Astrocyte (in vitro differentiated cells and primary cell): ENCODE results near the gene BMPR1A. TPM values are rescaled to one million over a fixed set of nuclear protein-coding genes. Genes with fewer than 3 reads are reported as not detected.

ENCODE experiments used
- DNase-seq: peaks from one replicate; pipeline ENCODE4 v3.0.0-alpha.2; 2010; ENCODE audit warnings: low read depth
- FAIRE-seq: peaks from 2 replicates; lab custom pipeline; 2011; peaks lifted over from hg19 to GRCh38; lab: Jason Lieb, UNC
- H2AFZ ChIP-seq: 2 replicates; pipeline ENCODE4 v1.6.0; 2012; ENCODE audit warnings: low read depth, low read length, inconsistent platforms
- H3K27ac ChIP-seq: 2 replicates; pipeline ENCODE4 v1.5.1; 2011; ENCODE audit warnings: low read depth, low read length, inconsistent platforms
- H3K27me3 ChIP-seq: 2 replicates; pipeline ENCODE4 v1.6.0; 2011; ENCODE audit warnings: low read length, inconsistent platforms; ENCODE audit not compliant: insufficient read depth
- H3K36me3 ChIP-seq: 2 replicates; pipeline ENCODE4 v1.5.1; 2011; ENCODE audit warnings: low read length, inconsistent platforms; ENCODE audit not compliant: insufficient read depth
- H3K4me1 ChIP-seq: 2 replicates; pipeline ENCODE4 v1.5.1; 2011; ENCODE audit warnings: low read length, inconsistent platforms; ENCODE audit not compliant: insufficient read depth
- H3K4me2 ChIP-seq: 2 replicates; pipeline ENCODE4 v1.6.0; 2012; ENCODE audit warnings: low read length, inconsistent platforms
- H3K4me3 ChIP-seq: 2 replicates; pipeline ENCODE4 v1.5.1; 2011; ENCODE audit warnings: low read depth, mild to moderate bottlenecking, low read length, inconsistent platforms; ENCODE audit not compliant: insufficient read depth
- H3K79me2 ChIP-seq: 2 replicates; pipeline ENCODE4 v1.6.0; 2012; ENCODE audit warnings: mild to moderate bottlenecking, low read length, inconsistent platforms; ENCODE audit not compliant: insufficient read depth
- H3K9ac ChIP-seq: 2 replicates; pipeline ENCODE4 v1.6.0; 2012; ENCODE audit warnings: mild to moderate bottlenecking, low read length, inconsistent platforms
- H3K9me3 ChIP-seq: 2 replicates; pipeline ENCODE4 v1.5.1; 2012; ENCODE audit warnings: low read depth, mild to moderate bottlenecking, low read length, inconsistent platforms; ENCODE audit not compliant: insufficient read depth
- H4K20me1 ChIP-seq: 2 replicates; pipeline ENCODE4 v1.6.0; 2012; ENCODE audit warnings: low read length, inconsistent platforms; ENCODE audit not compliant: insufficient read depth
- H3K27ac Mint-ChIP-seq: one replicate; pipeline ENCODE4 v1.8.0; 2021; ENCODE audit warnings: mild to moderate bottlenecking, mixed read lengths; ENCODE audit not compliant: unreplicated experiment
- H3K27me3 Mint-ChIP-seq: one replicate; pipeline ENCODE4 v1.8.0; 2021; ENCODE audit warnings: low read depth, mixed read lengths; ENCODE audit not compliant: unreplicated experiment
- H3K36me3 Mint-ChIP-seq: one replicate; pipeline ENCODE4 v1.8.0; 2021; ENCODE audit warnings: low read depth, mixed read lengths; ENCODE audit not compliant: unreplicated experiment
- H3K4me1 Mint-ChIP-seq: one replicate; pipeline ENCODE4 v1.8.0; 2021; ENCODE audit warnings: low read depth, mixed read lengths; ENCODE audit not compliant: unreplicated experiment
- H3K4me3 Mint-ChIP-seq: one replicate; pipeline ENCODE4 v1.8.0; 2021; ENCODE audit warnings: mild to moderate bottlenecking, moderate library complexity, mixed read lengths; ENCODE audit not compliant: unreplicated experiment
- H3K9me3 Mint-ChIP-seq: one replicate; pipeline ENCODE4 v1.8.0; 2021; ENCODE audit warnings: mild to moderate bottlenecking, mixed read lengths; ENCODE audit not compliant: unreplicated experiment
- EZH2 ChIP-seq: IDR thresholded peaks from 2 replicates; pipeline ENCODE4 v1.6.1; 2012; ENCODE audit warnings: mild to moderate bottlenecking, low read length, inconsistent platforms; ENCODE audit not compliant: insufficient read depth
- total RNA-seq: library from RNA; stranded (reverse); gene quantifications from 2 replicates; pipeline ENCODE4 v1.2.1, GENCODE V29; 2021
- TF ChIP-seq, protein P1 (sequence below): IDR thresholded peaks from 2 replicates; pipeline ENCODE4 v1.5.1; 2011; ENCODE audit warnings: low read depth, mild to moderate bottlenecking, inconsistent platforms, low read length, moderate library complexity; ENCODE audit not compliant: insufficient read depth

The BMPR1A gene
- total RNA-seq, 1 donor from 2014 or later = 52.2 TPM

DNA sequence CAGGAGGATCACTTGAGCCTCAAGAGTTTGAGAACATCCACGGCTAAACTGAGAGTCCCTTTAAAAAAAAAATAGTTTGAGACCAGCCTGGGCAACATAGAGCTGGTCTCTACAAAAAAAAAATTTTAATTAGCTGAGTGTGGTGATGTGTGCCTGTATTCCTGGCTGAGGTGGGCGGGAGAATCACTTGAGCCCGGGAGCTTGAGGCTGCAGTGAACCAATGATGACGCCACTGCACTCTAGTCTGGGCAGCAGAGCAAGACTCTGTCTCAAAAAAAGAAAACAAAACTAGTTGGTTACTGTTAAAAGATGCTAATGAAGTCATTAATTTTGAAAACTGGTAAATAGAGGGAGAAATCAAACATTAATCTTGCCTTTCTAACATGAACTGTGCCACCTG, 124.6 kb downstream of the BMPR1A start:
- H3K27me3 ChIP-seq = no peaks in the 10 kb centered on the region
- peaks cover 14% of the 10 kb centered on the region for H4K20me1 ChIP-seq
- no peak overlapping the region for H2AFZ ChIP-seq
- TF ChIP-seq, protein P1, sequence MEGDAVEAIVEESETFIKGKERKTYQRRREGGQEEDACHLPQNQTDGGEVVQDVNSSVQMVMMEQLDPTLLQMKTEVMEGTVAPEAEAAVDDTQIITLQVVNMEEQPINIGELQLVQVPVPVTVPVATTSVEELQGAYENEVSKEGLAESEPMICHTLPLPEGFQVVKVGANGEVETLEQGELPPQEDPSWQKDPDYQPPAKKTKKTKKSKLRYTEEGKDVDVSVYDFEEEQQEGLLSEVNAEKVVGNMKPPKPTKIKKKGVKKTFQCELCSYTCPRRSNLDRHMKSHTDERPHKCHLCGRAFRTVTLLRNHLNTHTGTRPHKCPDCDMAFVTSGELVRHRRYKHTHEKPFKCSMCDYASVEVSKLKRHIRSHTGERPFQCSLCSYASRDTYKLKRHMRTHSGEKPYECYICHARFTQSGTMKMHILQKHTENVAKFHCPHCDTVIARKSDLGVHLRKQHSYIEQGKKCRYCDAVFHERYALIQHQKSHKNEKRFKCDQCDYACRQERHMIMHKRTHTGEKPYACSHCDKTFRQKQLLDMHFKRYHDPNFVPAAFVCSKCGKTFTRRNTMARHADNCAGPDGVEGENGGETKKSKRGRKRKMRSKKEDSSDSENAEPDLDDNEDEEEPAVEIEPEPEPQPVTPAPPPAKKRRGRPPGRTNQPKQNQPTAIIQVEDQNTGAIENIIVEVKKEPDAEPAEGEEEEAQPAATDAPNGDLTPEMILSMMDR = no peak
- TF ChIP-seq EZH2 = no peak
- H3K4me2 ChIP-seq = no peak overlapping the region
- DNase-seq (no peak), FAIRE-seq (no peak)
- H3K27ac Mint-ChIP-seq = no peak overlapping the region
- H3K4me3 ChIP-seq = no peak overlapping the region
- H3K27me3 Mint-ChIP-seq = no peaks in the 10 kb centered on the region
- no peaks in the 10 kb centered on the region for H3K4me1 ChIP-seq
- peaks cover 2% of the 10 kb centered on the region for H3K36me3 ChIP-seq
- no peak overlapping the region for H3K9ac ChIP-seq
- H3K4me3 Mint-ChIP-seq = no peak overlapping the region
- H3K27ac ChIP-seq = no peak overlapping the region
- H3K9me3 ChIP-seq = no peaks in the 10 kb centered on the region
- peaks cover 2% of the 10 kb centered on the region for H3K36me3 Mint-ChIP-seq
- H3K79me2 ChIP-seq = no peaks in the 10 kb centered on the region
- no peaks in the 10 kb centered on the region for H3K9me3 Mint-ChIP-seq
- peaks cover 3% of the 10 kb centered on the region for H3K4me1 Mint-ChIP-seq

- H3K9me3 Mint-ChIP-seq = no peaks in the 10 kb centered on the region
These were observed 132.4 kb downstream of the BMPR1A start for GRCh38 chr10:86888585-86889381.

More at GRCh38 chr10:86888585-86889381, 132.4 kb downstream of the BMPR1A start:
- Histone ChIP-seq H4K20me1 (peaks cover 6% of the 10 kb centered on the region), H3K36me3 (peaks cover 2% of the 10 kb centered on the region), H3K9ac (no peak overlapping the region), H3K79me2 (peaks cover 5% of the 10 kb centered on the region), H3K27me3 (no peaks in the 10 kb centered on the region), H3K4me2 (peak overlapping the region; percentile 63), H3K27ac (no peak overlapping the region), H2AFZ (no peak overlapping the region), H3K4me3 (no peak overlapping the region), H3K9me3 (no peaks in the 10 kb centered on the region), H3K4me1 (peaks cover 10% of the 10 kb centered on the region)
- FAIRE-seq = peak; percentile 76
- peaks cover 3% of the 10 kb centered on the region for H3K36me3 Mint-ChIP-seq
- H3K27me3 Mint-ChIP-seq = no peaks in the 10 kb centered on the region
- H3K27ac Mint-ChIP-seq = peak overlapping the region; percentile 71
- peaks cover 13% of the 10 kb centered on the region for H3K4me1 Mint-ChIP-seq
- TF ChIP-seq, protein P1 = no peak
- no peak for TF ChIP-seq EZH2
- peak; percentile 55 for DNase-seq
- no peak overlapping the region for H3K4me3 Mint-ChIP-seq
